Measurements from ENCODE around the gene COPS3. TPM values are rescaled to one million over a fixed set of nuclear protein-coding genes. Genes with fewer than 3 reads are reported as not detected.
A peak's percentile ranks its signal among the peaks of the same experiment; 100 is the strongest.

The COPS3 gene
- total RNA-seq, 1 experiment from 2014 or later = 157 TPM

GRCh38 chr17:17235212-17236174, 45.6 kb downstream of the COPS3 start:
- H3K27me3 ChIP-seq (replicated peaks; ENCODE audit: insufficient read depth, low read depth, low read length, poor library complexity) = no peaks in the 10 kb centered on the region
- POLR2A ChIA-PET (ENCODE audit: low non-redundant PET) = no interaction called here
- no peaks in the 10 kb centered on the region for H3K9me3 ChIP-seq (ENCODE audit: low read depth, low read length, poor library complexity, severe bottlenecking)
- H3K4me1 ChIP-seq (ENCODE audit: insufficient read depth, low read length, poor library complexity, severe bottlenecking) = peaks cover 9% of the 10 kb centered on the region
- H3K27ac ChIP-seq (ENCODE audit: low read depth, low read length, poor library complexity, severe bottlenecking) = no peak overlapping the region
- H3K36me3 ChIP-seq (ENCODE audit: insufficient read depth, low read length, poor library complexity, severe bottlenecking) = peaks cover 14% of the 10 kb centered on the region
- CTCF ChIA-PET = interaction anchor here (0.7 kb wide), 1 partner anchor 93 kb away, joined by 3 read pairs; no protein-coding TSS in a partner anchor
- intact Hi-C loops (cut with micrococcal nuclease; ENCODE audit: unreplicated experiment) = no loop called here
- no TSS peak for BruUV-seq (replicated peaks)
- no peak for DNase-seq (ENCODE audit: low spot score)
- TF ChIP-seq, protein P1, sequence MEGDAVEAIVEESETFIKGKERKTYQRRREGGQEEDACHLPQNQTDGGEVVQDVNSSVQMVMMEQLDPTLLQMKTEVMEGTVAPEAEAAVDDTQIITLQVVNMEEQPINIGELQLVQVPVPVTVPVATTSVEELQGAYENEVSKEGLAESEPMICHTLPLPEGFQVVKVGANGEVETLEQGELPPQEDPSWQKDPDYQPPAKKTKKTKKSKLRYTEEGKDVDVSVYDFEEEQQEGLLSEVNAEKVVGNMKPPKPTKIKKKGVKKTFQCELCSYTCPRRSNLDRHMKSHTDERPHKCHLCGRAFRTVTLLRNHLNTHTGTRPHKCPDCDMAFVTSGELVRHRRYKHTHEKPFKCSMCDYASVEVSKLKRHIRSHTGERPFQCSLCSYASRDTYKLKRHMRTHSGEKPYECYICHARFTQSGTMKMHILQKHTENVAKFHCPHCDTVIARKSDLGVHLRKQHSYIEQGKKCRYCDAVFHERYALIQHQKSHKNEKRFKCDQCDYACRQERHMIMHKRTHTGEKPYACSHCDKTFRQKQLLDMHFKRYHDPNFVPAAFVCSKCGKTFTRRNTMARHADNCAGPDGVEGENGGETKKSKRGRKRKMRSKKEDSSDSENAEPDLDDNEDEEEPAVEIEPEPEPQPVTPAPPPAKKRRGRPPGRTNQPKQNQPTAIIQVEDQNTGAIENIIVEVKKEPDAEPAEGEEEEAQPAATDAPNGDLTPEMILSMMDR (conservative IDR thresholded peaks at IDR 0.05; ENCODE audit: low read depth, low read length) = no peak
- no peak for TF ChIP-seq EZH2 (IDR thresholded peaks at IDR 0.05; ENCODE audit: borderline replicate concordance, low read depth, low read length, poor library complexity, severe bottlenecking)
- peak overlapping the region; percentile 91 for H3K4me3 ChIP-seq (ENCODE audit: low read depth, low read length, poor library complexity, severe bottlenecking)

- ChIA-PET CTCF (no interaction called here), POLR2A (ENCODE audit: low non-redundant PET) (interaction anchor here (0.6 kb wide), 1 partner anchor 104 kb away, joined by 4 read pairs; no protein-coding TSS in a partner anchor)
- peaks cover 37% of the 10 kb centered on the region for H3K36me3 ChIP-seq (ENCODE audit: insufficient read depth, low read length, poor library complexity, severe bottlenecking)
- H3K4me1 ChIP-seq (ENCODE audit: insufficient read depth, low read length, poor library complexity, severe bottlenecking) = peaks cover 23% of the 10 kb centered on the region
- intact Hi-C loops (cut with micrococcal nuclease; ENCODE audit: unreplicated experiment) = no loop called here
- TF ChIP-seq, protein P1 (conservative IDR thresholded peaks at IDR 0.05; ENCODE audit: low read depth, low read length) = no peak
- no peak for TF ChIP-seq EZH2 (IDR thresholded peaks at IDR 0.05; ENCODE audit: borderline replicate concordance, low read depth, low read length, poor library complexity, severe bottlenecking)
- no peaks in the 10 kb centered on the region for H3K27me3 ChIP-seq (replicated peaks; ENCODE audit: insufficient read depth, low read depth, low read length, poor library complexity)
- no peak overlapping the region for H3K4me3 ChIP-seq (ENCODE audit: low read depth, low read length, poor library complexity, severe bottlenecking)
- no peak overlapping the region for H3K27ac ChIP-seq (ENCODE audit: low read depth, low read length, poor library complexity, severe bottlenecking)
- DNase-seq (ENCODE audit: low spot score) = no peak
- no TSS peak for BruUV-seq (replicated peaks)
- H3K9me3 ChIP-seq (ENCODE audit: low read depth, low read length, poor library complexity, severe bottlenecking) = no peaks in the 10 kb centered on the region
Observed at GRCh38 chr17:17232303-17232621, 48.8 kb downstream of the COPS3 start.

GRCh38 chr17:17231621-17232302, 49.3 kb downstream of the COPS3 start:
- no peaks in the 10 kb centered on the region for H3K9me3 ChIP-seq (ENCODE audit: low read depth, low read length, poor library complexity, severe bottlenecking)
- intact Hi-C loops (cut with micrococcal nuclease; ENCODE audit: unreplicated experiment) = no loop called here
- no peak for DNase-seq (ENCODE audit: low spot score)
- CTCF ChIA-PET = no interaction called here
- peaks cover 23% of the 10 kb centered on the region for H3K4me1 ChIP-seq (ENCODE audit: insufficient read depth, low read length, poor library complexity, severe bottlenecking)
- no peaks in the 10 kb centered on the region for H3K27me3 ChIP-seq (replicated peaks; ENCODE audit: insufficient read depth, low read depth, low read length, poor library complexity)
- H3K4me3 ChIP-seq (ENCODE audit: low read depth, low read length, poor library complexity, severe bottlenecking) = no peak overlapping the region
- no peak overlapping the region for H3K27ac ChIP-seq (ENCODE audit: low read depth, low read length, poor library complexity, severe bottlenecking)
- no TSS peak for BruUV-seq (replicated peaks)
- peaks cover 42% of the 10 kb centered on the region for H3K36me3 ChIP-seq (ENCODE audit: insufficient read depth, low read length, poor library complexity, severe bottlenecking)
- POLR2A ChIA-PET (ENCODE audit: low non-redundant PET) = interaction anchor here (0.6 kb wide), 1 partner anchor 103 kb away, joined by 4 read pairs; no protein-coding TSS in a partner anchor
- TF ChIP-seq EZH2 (IDR thresholded peaks at IDR 0.05; ENCODE audit: borderline replicate concordance, low read depth, low read length, poor library complexity, severe bottlenecking) = no peak
